ENCODE results near the gene ABHD4. TPM values are rescaled to one million over a fixed set of nuclear protein-coding genes. Genes with fewer than 3 reads are reported as not detected.
"Not testable (repeated sequence)": the region's sequence is repeated elsewhere in the genome, so short reads cannot be mapped to it uniquely, and the experiment has no call there.

Gene ABHD4
- total RNA-seq, 1 experiment from 2014 or later = 10.3 TPM

GRCh38 chr14:22630066-22630465 is 32.0 kb downstream of the ABHD4 start:
- peaks cover 8% of the 10 kb centered on the region for H3K9me3 Mint-ChIP-seq (ENCODE audit: unreplicated experiment)
- no peak overlapping the region for H3K27ac Mint-ChIP-seq (ENCODE audit: low read depth, unreplicated experiment)
- DNase-seq (ENCODE audit: unreplicated experiment) = no peak
- peaks cover 46% of the 10 kb centered on the region for H3K27me3 Mint-ChIP-seq (ENCODE audit: insufficient read depth, unreplicated experiment)
- no peaks in the 10 kb centered on the region for H3K36me3 Mint-ChIP-seq (ENCODE audit: insufficient read depth, unreplicated experiment)
- TF ChIP-seq, protein P1, sequence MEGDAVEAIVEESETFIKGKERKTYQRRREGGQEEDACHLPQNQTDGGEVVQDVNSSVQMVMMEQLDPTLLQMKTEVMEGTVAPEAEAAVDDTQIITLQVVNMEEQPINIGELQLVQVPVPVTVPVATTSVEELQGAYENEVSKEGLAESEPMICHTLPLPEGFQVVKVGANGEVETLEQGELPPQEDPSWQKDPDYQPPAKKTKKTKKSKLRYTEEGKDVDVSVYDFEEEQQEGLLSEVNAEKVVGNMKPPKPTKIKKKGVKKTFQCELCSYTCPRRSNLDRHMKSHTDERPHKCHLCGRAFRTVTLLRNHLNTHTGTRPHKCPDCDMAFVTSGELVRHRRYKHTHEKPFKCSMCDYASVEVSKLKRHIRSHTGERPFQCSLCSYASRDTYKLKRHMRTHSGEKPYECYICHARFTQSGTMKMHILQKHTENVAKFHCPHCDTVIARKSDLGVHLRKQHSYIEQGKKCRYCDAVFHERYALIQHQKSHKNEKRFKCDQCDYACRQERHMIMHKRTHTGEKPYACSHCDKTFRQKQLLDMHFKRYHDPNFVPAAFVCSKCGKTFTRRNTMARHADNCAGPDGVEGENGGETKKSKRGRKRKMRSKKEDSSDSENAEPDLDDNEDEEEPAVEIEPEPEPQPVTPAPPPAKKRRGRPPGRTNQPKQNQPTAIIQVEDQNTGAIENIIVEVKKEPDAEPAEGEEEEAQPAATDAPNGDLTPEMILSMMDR (IDR thresholded peaks at IDR 0.05; ENCODE audit: unreplicated experiment) = no peak
- no peak overlapping the region for H3K4me3 Mint-ChIP-seq (ENCODE audit: unreplicated experiment)
- BruUV-seq (replicated peaks) = no TSS peak
- H3K4me1 Mint-ChIP-seq (ENCODE audit: insufficient read depth, unreplicated experiment) = no peaks in the 10 kb centered on the region
- ChIA-PET POLR2A (interaction anchor here (0.7 kb wide), 1 partner anchor 177 kb away, joined by 3 read pairs; no protein-coding TSS in a partner anchor), CTCF (interaction anchor here (1.2 to 1.4 kb wide), 2 partner anchors 32 to 73 kb away, joined by 3 read pairs; partner anchors contain the start of gene ABHD4)
- intact Hi-C loops (cut with micrococcal nuclease) = no loop called here

DNA sequence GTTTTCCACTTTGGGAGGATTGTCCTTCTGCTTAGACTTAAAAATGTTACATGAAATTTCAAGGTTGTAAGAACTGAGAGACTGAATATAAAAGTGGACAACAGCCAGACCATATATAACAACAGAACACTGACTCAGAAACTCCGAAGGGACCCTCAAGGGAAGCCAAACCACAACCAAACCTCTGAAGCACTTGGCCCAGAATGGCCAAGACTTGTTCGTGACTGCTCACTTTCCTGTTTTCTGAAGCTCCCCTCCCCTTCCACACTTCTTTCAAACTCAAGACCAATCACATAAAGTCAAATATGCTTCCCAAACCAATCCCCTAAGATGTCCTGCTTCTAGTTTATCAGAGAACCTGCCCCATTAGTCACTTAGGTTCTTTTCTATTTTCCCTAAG is 32.4 kb downstream of the ABHD4 start:
- Mint-ChIP-seq H3K27ac (ENCODE audit: low read depth, unreplicated experiment) (no peak overlapping the region), H3K27me3 (ENCODE audit: insufficient read depth, unreplicated experiment) (peaks cover 46% of the 10 kb centered on the region), H3K4me1 (ENCODE audit: insufficient read depth, unreplicated experiment) (no peaks in the 10 kb centered on the region), H3K36me3 (ENCODE audit: insufficient read depth, unreplicated experiment) (no peaks in the 10 kb centered on the region), H3K9me3 (ENCODE audit: unreplicated experiment) (peaks cover 8% of the 10 kb centered on the region), H3K4me3 (ENCODE audit: unreplicated experiment) (no peak overlapping the region)
- DNase-seq (ENCODE audit: unreplicated experiment) = no peak
- CTCF ChIA-PET = interaction anchor here (1.2 to 1.4 kb wide), 2 partner anchors 33 to 74 kb away, joined by 3 read pairs; partner anchors contain the start of gene ABHD4
- intact Hi-C loops (cut with micrococcal nuclease) = no loop called here
- TF ChIP-seq, protein P1 (IDR thresholded peaks at IDR 0.05; ENCODE audit: unreplicated experiment) = no peak
- no TSS peak for BruUV-seq (replicated peaks)
- POLR2A ChIA-PET = interaction anchor here (0.7 kb wide), 1 partner anchor 178 kb away, joined by 3 read pairs; no protein-coding TSS in a partner anchor

GRCh38 chr14:22634233-22634900 is 36.3 kb downstream of the ABHD4 start:
- CTCF ChIA-PET = interaction anchor here (0.6 to 3.5 kb wide), 6 partner anchors 11 to 602 kb away, joined by 3 to 13 read pairs (median 3); partner anchors contain the start of genes ABHD4 and OR6J1
- H3K36me3 Mint-ChIP-seq (ENCODE audit: insufficient read depth, unreplicated experiment) = no peaks in the 10 kb centered on the region
- no peak for DNase-seq (ENCODE audit: unreplicated experiment)
- H3K27me3 Mint-ChIP-seq (ENCODE audit: insufficient read depth, unreplicated experiment) = peaks cover 41% of the 10 kb centered on the region
- no peaks in the 10 kb centered on the region for H3K4me1 Mint-ChIP-seq (ENCODE audit: insufficient read depth, unreplicated experiment)
- H3K27ac Mint-ChIP-seq (ENCODE audit: low read depth, unreplicated experiment) = no peak overlapping the region
- peaks cover 8% of the 10 kb centered on the region for H3K9me3 Mint-ChIP-seq (ENCODE audit: unreplicated experiment)
- intact Hi-C loops (cut with micrococcal nuclease) = no loop called here
- POLR2A ChIA-PET = no interaction called here
- no peak overlapping the region for H3K4me3 Mint-ChIP-seq (ENCODE audit: unreplicated experiment)
- no TSS peak for BruUV-seq (replicated peaks)
- TF ChIP-seq, protein P1 (IDR thresholded peaks at IDR 0.05; ENCODE audit: unreplicated experiment) = no peak

DNA sequence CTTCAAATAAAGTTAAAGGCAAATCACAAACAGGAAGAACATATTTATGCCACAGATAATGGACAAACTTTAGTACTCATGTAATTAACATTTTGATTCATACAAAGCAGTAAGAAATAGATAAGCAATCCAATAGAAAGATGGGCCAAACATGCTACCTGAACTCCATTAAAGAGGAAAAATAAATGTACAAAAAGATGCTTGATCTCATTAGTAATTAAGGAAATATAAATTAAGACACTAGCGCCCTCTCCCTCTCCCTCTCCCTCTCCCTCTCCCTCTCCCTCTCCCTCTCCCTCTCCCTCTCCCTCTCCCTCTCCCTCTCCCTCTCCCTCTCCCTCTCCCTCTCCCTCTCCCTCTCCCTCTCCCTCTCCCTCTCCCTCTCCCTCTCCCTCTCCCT is 37.9 kb downstream of the ABHD4 start:
- H3K36me3 Mint-ChIP-seq (ENCODE audit: insufficient read depth, unreplicated experiment); BruUV-seq (replicated peaks); DNase-seq (ENCODE audit: unreplicated experiment); H3K27ac Mint-ChIP-seq (ENCODE audit: low read depth, unreplicated experiment); H3K4me1 Mint-ChIP-seq (ENCODE audit: insufficient read depth, unreplicated experiment); intact Hi-C loops (cut with micrococcal nuclease); H3K9me3 Mint-ChIP-seq (ENCODE audit: unreplicated experiment); H3K4me3 Mint-ChIP-seq (ENCODE audit: unreplicated experiment): not testable (repeated sequence)
- H3K27me3 Mint-ChIP-seq (ENCODE audit: insufficient read depth, unreplicated experiment) = peaks cover 26% of the 10 kb centered on the region
- ChIA-PET CTCF (interaction anchor here (3.5 kb wide), 1 partner anchor 9 kb away, joined by 13 read pairs; the partner anchor contains the start of gene OR6J1), POLR2A (interaction anchor here (0.7 kb wide), 1 partner anchor 38 kb away, joined by 3 read pairs; the partner anchor contains the start of gene ABHD4)
